ENCODE measurements around the gene LDLRAD3.

The LDLRAD3 gene

GRCh38 chr11:36098853-36099375 lies 155.1 kb downstream of the LDLRAD3 start:
- no peak for TF ChIP-seq CTCF (IDR thresholded peaks at IDR 0.05; ENCODE audit: borderline replicate concordance, control extremely low read depth, extremely low read depth, insufficient read depth, missing control alignments)
- no peak for DNase-seq (ENCODE audit: low spot score)
- in situ Hi-C loops (cut with MboI; ENCODE audit: low sequenced_read_pairs, unreplicated experiment): no loop called here

- no peak for DNase-seq (ENCODE audit: low spot score)
- TF ChIP-seq CTCF (IDR thresholded peaks at IDR 0.05; ENCODE audit: borderline replicate concordance, control extremely low read depth, extremely low read depth, insufficient read depth, missing control alignments): no peak
- in situ Hi-C loops (cut with MboI; ENCODE audit: low sequenced_read_pairs, unreplicated experiment): no loop called here
These were observed 157.6 kb downstream of the LDLRAD3 start for GRCh38 chr11:36101466-36101865.

GRCh38 chr11:36102868-36103267 lies 159.0 kb downstream of the LDLRAD3 start:
- in situ Hi-C loops (cut with MboI; ENCODE audit: low sequenced_read_pairs, unreplicated experiment): no loop called here

GRCh38 chr11:36103933-36104530 lies 160.2 kb downstream of the LDLRAD3 start:
- no peak for TF ChIP-seq CTCF (IDR thresholded peaks at IDR 0.05; ENCODE audit: borderline replicate concordance, control extremely low read depth, extremely low read depth, insufficient read depth, missing control alignments)
- in situ Hi-C loops (cut with MboI; ENCODE audit: low sequenced_read_pairs, unreplicated experiment): no loop called here
- no peak for DNase-seq (ENCODE audit: low spot score)

More at GRCh38 chr11:36102868-36103267, 159.0 kb downstream of the LDLRAD3 start:
- no peak for TF ChIP-seq CTCF (IDR thresholded peaks at IDR 0.05; ENCODE audit: borderline replicate concordance, control extremely low read depth, extremely low read depth, insufficient read depth, missing control alignments)
- DNase-seq (ENCODE audit: low spot score): no peak

- in situ Hi-C loops (cut with MboI; ENCODE audit: low sequenced_read_pairs, unreplicated experiment): no loop called here
- DNase-seq (ENCODE audit: low spot score): no peak
- no peak for TF ChIP-seq CTCF (IDR thresholded peaks at IDR 0.05; ENCODE audit: borderline replicate concordance, control extremely low read depth, extremely low read depth, insufficient read depth, missing control alignments)
These were observed 160.8 kb downstream of the LDLRAD3 start for GRCh38 chr11:36104660-36104992.

GRCh38 chr11:36105743-36106581 lies 162.1 kb downstream of the LDLRAD3 start:
- in situ Hi-C loops (cut with MboI; ENCODE audit: low sequenced_read_pairs, unreplicated experiment): no loop called here
- no peak for DNase-seq (ENCODE audit: low spot score)
- no peak for TF ChIP-seq CTCF (IDR thresholded peaks at IDR 0.05; ENCODE audit: borderline replicate concordance, control extremely low read depth, extremely low read depth, insufficient read depth, missing control alignments)

Measured in GM13976 (cell line).